Measurements from ENCODE around the gene TMTC1.

GRCh38 chr12:29589851-29590250 lies 193.9 kb downstream of the TMTC1 start:
- TF ChIP-seq CTCF (IDR thresholded peaks at IDR 0.05; ENCODE audit: poor library complexity) = no peak
- TF ChIP-seq EZH2phosphoT487 (IDR thresholded peaks at IDR 0.05; ENCODE audit: low read depth, severe bottlenecking, unreplicated experiment) = no peak
- no peak for TF ChIP-seq EZH2 (IDR thresholded peaks at IDR 0.05; ENCODE audit: borderline replicate concordance)

Data from hepatocyte (in vitro differentiated cells).